ENCODE data around the gene DGLUCY.
"Not testable (repeated sequence)": the region's sequence is repeated elsewhere in the genome, so short reads cannot be mapped to it uniquely, and the experiment has no call there.

Gene DGLUCY

DNA sequence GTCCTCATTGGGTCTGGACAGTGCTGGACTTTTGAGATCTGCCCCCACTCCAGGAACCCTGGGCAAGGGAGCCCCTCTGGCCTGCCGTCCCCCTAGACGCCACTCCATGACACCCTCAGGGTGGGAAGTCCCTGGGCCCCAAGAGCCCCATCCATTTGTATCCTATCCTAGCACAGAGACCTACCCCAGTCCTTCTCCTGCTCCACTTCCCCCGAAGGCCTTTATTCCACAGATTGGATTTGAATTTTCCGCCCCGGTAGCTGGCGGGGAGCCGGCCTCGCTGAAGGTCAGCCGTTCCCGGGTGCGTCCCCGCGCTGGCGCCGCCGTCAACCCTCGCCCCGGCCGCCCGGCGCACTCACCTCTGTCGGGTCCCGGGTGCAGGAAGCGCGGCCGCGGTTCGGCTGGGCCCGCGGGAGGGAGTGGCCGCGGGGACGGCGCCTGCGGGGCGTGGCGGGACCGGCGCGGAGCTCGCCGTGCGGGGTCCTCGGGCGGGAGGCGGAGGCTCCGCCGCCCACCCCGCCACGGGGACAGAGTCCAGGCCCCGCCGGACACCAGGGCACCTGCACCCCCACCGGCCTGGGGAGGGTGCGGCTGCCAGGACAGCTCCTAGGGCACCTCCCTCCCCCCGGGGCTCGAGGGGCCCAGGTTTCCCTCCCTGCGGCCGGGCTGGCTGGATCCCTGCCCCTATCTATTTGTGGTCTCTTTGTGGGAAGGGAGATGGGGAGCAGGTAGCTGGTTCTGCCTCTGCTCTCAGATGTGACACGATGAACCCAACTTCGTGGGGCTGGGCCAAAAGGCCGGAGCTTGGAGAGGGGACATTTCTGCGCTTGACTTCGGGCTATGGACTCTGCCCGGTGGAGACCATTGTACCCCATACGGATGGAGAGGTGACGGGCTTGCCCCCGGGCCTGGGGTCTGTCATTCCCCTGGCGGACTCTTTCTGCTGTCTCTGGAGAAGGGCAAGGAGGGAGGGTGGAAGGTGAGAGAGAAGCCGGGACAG, 150.6 kb downstream of the DGLUCY start:
- DNase-seq = peak; percentile 51

DNA sequence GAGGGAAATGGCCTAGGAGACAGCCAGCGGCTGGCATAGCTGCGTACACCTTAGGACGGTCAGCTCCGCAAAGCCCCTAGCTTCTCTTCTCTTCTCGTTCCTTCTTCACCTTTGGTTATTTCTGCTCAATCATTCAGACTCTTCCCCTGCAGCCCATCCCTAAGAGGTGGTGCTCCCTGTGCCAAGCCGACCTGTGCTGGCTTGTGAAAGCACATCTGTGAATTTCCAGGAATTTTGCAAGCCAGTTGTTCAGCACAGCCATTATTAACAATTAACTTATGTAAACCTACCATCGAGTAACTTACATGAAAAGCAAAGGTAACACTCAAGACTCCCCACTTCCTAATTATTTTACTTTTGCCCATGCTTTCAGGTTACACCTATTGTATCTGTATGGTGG, 151.5 kb downstream of the DGLUCY start:
- no peak for DNase-seq

DNA sequence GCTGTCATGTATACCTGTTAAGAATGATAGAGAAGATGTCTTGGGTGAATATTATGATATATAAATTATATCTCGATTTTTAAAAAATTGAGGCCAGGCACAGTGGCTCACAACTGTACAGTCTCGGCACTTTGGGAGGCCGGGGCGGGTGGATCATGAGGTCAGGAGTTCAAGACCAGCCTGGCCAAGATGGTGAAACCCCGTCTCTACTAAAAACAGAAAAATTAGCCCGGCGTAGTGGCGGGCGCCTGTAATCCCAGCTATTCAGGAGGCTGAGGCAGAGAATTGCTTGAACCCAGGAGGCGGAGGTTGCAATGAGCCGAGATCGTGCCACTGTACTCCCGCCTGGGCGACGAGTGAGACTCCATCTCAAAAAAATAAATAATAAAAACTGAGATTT, 152.4 kb downstream of the DGLUCY start:
- DNase-seq = not testable (repeated sequence)

DNA sequence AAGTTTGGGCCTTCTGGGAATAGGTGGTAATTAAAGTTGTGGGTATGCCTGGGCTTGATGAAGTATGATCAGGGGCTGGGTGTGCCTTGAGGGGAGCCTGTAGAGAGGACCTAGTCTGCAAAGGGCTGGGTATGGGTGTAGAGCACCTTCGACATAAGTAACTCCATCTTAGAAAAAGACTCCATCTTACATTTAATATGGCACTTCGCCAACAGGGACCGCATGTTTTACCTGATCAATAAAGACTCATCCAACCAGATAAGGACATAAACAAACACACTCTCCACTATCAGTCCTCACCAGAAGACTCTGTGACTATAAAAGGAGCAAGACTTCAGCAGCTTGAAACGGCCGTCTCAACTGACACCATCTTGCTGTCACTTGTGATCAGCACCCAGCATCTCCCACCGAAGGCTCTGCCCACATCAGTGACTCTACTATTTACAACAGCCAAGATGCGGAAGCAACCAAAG, 154.1 kb downstream of the DGLUCY start:
- no peak for DNase-seq

DNA sequence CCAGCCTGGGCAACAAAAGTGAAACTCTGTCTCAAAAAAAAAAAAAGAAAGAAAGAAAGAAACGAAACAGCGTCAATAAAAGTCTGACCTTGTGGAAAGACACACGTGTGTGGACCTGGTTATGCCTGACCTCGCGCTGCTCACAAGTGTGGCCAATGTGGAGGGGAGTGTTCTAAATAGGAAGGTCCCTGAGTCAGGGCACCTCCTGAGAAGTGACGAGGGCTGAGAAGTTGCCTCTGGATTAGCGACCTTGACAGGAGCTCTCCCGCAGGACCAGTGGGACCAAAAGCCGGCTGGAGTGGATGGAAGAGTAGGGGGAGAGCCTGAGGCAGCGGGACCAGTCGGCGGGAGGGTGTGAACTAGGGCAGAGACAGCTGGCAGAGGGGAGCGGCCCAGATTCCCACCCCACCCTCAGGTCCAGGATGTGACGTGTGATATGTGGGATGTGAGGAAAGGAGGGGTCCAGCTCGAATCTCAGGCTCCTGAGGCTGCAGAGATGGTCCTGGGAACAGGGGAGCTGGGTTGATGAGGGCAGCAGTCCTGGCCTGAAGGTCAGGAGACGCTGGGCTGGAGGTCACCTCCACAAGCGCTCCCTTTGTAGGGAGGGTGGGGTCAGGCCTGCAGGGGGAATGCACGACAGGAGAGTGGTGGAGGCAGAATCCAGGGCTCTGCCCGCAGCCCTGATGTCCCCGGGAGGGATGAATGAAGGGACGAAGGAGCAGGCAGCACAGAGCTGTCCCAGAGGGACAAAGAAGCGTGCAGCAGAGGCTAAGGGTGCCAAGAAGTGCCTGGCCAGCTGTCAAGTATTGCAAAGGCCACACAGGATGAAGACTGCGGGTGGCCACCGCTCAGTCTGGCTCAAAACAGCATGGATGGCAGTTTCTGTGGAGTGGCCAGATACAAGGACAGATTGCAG, 155.5 kb downstream of the DGLUCY start:
- DNase-seq = no peak

DNA sequence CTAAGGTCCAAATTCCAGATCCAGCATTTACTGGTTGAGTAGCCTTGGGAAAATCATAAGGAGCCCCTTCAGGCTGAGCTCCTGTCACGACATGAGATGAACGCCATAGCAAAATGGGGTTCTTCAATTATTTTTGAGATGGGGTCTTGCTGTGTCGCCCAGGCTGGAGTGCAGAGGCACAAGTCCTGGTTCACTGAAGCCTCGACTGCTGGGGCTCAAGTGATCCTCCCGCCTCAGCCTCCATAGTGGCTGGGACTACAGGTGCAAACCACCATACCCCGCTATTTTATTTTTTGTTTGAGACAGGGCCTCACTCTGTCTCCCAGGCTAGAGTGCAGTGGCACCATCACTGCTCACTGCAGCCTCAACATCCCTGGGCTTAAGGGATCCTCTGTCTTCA, 156.3 kb downstream of the DGLUCY start:
- DNase-seq = no peak

DNA sequence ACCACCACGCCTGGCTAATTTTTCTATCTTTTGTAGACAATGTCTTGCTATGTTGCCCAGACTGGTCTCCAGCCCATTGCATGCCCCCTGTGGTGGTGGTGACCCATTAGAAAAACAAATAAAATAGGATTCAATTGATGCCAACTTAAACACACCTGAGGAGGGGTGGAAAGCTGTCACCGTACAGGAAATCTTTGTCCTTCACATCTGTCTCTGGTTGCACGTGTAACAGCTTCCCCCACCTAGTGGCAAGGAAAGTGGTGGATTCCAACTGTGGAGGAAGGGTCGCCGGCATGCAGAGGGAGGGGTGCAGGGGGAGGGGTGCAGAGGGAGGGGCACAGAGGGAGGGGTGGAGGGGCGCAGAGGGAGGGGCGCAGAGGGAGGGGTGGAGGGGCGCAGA, 156.7 kb downstream of the DGLUCY start:
- DNase-seq = no peak

DNA sequence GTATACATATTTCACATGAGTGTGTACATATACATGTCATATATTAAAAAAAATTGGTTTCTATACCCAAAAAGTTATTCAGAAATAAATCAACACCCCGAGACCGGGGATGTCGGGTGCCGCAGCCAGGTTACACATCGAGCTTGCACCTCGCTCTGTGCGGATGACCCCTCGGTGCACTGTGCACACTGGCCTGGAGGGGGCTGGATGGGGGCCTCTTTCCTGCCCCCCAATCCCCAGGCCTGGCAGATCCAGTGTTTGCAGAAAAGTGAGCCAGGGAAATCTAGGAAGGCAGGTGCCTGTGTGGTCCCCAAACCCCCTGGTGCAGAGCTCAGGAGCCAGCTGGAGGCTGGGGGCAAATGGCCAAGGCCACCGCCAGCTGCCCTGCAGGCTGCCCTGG, 157.8 kb downstream of the DGLUCY start:
- no peak for DNase-seq

DNA sequence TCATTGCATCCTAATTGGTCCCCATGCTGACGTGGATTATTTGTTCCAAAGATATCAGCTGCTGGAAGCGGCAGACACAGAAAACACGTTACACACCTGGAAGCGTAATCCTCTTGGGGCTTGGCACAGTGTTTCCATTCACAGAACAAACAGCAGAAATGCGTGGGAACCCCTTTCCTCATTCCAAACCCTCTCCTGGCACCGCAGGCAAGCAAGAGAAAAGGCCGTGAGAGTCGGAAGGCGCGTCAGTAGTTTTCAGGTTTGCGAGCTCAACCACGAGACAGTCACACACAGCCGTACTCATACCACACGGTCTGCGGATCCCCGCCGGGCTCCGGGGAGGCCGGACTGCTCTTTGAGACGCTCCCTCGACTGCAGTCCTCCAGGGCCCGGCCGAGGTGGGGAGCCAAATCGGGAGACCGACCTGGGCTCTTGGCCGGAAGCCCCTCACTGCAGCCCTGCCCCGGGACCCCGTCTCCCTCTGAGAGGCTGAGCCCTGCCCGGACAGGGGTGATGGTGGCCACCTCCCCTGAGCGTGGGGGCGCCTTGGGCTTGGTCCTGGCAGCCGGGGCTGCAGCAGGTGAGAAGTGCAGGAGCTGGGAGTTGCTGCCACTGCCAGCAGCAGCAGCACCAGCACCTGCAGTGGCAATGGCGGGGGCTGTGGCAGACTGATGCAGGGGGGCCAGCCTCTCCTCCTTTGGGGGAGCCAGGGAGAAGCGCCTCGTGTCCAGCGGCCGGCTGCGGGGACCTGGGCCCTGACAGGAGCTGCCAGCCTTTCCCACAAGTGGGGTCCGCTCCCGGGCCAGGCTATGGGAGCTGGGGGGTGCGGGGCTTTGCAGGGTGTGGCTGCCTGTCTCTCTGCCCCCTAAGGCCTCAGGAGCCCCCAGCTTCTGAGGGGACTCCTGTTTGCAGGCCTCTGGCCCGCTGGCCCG, 158.7 kb downstream of the DGLUCY start:
- DNase-seq = no peak

DNA sequence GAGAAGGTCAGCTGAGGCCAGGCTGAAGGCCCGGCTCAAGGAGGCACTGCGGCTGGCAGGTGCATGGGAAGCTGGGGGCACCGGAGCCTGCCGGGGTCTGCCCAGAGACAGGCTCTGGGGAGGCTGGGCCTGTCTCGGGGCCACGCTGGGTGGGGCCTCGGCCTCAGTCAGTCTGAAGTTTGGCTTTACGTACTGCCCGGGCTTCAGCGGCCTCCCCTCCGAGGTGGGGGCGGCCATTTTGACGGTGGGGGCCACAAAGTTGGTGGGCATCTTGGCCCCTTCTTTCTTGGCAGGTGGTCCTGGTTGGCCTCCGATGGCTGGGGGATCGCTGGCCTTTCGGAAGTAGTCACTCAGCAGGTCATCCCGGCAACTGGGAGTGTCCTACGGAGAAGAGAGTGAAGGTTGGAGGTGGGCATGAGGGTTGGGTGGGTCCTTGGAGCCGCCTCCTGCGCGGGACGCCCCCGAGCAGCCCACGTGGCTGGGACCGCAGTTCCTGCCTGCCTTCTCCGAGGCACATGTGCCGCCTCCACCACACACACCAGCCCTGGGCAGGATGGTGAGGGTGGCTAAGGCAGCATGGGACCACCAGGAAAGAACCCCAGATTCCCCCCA, 159.5 kb downstream of the DGLUCY start:
- no peak for DNase-seq

DNA sequence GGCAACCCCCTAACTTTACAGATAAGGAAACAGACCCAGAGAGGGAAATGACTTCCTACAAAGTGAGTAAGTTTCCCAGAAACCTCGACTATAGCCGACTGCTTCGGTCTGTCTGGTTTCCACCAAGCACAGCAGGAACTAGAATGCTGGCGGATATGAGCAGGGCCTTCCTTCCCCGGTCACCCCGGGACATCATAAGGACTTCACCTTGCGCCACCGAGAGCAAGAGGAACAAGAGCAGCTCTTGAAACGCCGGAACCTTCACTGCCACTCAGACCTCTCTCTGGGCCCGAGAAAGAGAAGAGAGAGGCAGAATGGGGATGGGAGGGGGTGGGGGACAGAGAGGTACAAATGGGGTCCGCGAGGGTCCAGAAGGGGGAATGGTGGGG, 160.0 kb downstream of the DGLUCY start:
- no peak for DNase-seq

DNA sequence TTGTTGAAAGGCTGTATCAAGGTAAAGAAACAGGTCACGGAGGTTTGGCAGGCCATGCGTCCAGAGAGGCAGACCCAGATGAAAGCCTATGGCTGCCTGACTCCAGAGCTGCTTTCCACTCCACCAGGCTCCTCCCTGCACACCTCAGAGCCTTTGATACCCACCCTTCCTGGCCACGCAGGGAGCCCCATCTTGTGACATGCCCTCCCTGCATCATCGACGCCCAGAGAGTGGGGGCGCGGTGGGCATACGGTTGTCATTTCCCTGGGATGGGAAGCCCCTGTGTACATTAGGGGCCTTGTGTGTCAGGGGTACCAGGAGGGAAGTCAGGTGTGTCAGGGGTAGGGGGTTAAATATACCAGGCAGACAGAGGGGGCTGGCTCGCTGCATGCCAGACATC, 160.9 kb downstream of the DGLUCY start:
- DNase-seq = no peak

Data from activated CD4-positive, CD25-positive, alpha-beta regulatory T cell treated with anti-CD3 and anti-CD28 coated beads, Interleukin-2, amount 50 U/mL, for 72 hours (primary cell).